CMK (cell line): Measurements from ENCODE around the gene PACSIN3.
A peak's percentile ranks its signal among the peaks of the same experiment; 100 is the strongest.

Source experiments
- DNase-seq: peaks from one replicate; pipeline ENCODE4 v3.0.0-alpha.2; 2010; ENCODE audit warnings: low read depth

PACSIN3 gene

DNA sequence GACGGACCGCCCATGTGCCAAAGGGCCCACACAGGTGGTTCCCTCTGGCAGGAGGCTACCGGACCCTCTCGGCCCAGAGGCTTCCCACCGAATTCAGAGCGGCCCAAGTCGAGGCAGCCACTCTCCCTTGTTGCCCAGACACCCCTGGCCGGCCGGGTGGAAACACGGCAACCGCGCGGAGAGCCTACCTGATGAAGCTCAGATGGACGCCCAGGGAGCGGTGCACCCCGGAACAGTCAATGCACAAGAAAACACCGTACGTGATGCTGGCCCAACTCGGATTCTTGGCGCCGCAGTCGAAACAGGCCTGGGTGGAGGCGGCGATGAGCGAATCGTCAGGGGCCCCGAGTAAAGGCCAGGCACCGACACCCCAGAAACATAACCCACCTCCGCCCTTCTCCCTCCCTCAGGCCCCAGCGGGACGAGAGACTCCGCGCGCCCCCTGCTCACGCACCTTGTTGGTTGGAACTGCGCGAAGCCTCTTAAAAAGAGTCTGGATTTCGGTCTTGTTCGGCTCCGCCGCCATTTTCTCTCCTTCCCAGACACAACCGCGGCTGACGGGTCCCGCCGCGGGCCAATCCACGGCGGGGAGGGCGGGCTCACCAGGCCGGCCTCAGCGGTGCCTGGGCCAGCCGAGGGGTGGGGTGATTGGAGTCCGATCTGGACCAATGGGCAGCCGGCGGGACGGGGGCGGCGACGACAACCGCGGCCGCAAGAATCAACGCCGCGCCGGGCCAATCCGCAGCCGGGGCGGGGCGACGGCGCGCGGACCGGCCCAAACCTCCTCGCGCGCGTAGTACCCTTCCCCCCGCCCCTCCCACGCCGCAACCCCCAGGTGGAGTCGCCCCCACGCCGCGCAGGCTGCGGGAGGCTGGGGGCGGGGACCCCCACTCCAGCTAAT is 9.7 kb downstream of the PACSIN3 start, which contains the start of gene ARFGAP2:
ARFGAP2 (minus strand) TSS at position 552 of the 901 bp plus-strand sequence; CDS start at position 526, 26 bp downstream.
- DNase-seq: peak; percentile 73

DNA sequence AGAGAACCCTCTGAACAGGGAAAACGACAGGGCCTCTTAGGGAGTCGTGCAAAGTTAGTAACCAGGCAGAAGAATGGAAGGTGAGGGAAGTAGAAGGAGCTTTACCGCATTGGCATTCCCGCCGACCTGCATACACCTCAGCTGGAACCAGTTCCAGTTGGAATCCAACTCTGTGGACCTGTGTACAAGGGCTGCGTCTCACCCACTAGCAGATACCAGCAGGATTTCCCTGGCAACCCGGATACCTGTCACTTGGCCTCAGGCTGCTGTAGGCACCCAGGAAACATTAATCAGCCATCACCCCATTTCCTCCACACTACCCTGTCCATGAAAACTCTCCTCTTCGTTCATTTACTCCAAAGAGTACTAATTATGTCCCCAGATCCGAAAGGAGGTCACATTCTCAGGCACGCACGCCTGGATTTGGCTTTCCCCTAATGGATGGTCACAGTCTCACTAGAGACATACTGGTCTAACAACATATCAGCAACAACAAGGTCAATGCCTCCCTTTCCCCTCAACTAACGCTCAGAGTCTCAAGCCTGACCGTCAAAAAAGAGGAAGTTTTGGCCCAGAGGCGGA is 10.4 kb downstream of the PACSIN3 start:
- no peak for DNase-seq

DNA sequence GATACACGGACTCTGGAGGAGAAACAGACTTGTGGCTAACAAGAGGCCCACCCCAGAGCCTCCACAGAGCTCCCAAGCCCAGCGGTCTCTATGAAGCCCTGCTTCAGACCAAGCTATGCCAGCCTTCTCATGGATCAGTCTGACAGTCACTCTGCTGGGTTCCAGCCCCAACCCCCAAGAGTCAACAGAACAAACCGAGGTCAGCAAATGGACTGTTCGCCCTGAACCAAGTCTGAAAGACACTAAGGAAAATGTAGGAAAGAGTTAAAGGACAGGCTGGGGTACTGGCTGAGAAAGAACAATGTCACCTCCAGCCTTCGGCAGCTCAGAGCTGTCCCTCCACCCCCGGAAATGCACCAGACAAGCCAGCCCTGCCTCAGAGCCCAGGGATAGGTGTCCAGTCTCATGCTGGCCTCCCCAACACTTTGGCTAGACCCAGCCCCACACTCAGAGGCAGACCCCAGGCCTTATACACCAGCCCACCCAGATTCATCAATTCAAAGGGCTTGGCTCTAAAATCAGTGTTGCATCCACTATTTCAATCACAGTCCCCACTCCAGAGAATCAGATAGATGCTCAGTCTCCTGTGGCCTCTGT is 13.4 kb downstream of the PACSIN3 start:
- DNase-seq: no peak

DNA sequence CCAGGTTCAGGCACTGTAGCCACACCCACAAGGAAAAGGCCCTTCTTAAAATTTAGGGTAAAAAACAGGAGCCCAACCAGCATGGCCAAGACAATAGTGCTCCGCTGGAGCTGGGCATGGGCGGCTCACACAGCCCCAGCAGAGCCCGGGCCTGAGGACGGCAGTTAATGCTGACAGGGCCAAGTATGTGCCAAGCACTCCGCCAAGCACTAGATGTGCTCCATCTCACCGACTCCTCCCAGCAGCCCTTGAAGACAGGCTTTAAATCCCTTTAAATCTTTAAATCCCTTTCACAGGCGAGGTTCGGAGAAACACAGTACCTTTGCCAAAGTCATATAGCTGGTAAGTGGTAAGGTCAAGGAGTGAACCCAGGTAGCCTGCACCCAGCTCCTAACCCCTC is 14.4 kb downstream of the PACSIN3 start:
- no peak for DNase-seq

DNA sequence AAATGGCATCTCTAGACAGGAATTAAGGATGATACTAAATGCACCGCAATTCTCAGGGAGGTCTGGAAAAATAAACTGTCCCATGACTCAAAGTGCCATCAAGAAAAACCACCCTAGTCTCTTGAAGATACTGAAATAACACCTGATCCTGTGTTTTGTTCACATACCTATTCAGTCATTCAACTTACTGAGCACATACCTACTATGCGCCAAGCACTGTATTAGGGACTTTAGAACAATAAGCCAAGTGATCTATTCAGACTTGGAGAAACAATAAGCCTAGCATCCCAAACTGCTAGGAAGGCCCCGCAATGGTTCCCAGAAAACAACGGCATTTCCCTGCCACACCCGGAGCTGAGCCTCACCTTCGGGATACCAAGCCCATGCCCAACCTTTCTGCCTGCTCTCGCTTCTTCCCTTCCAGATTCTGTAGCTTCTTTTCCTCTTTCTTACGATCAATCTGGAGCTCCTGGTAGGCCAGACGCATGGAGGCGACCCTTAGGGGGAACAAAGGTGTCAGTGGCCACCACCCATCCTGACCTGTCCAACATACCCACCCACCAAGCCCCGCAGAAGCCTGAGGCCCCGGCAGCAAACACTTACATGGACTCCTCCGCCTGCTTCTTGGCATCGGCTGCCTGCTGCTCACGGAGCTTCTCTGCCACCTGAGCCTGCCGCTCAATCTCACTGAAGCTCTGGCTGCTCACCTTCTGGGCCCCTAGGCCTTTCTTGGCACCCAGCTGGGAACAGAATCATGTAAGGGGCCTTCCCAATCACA is 15.0 kb downstream of the PACSIN3 start:
- DNase-seq: no peak

DNA sequence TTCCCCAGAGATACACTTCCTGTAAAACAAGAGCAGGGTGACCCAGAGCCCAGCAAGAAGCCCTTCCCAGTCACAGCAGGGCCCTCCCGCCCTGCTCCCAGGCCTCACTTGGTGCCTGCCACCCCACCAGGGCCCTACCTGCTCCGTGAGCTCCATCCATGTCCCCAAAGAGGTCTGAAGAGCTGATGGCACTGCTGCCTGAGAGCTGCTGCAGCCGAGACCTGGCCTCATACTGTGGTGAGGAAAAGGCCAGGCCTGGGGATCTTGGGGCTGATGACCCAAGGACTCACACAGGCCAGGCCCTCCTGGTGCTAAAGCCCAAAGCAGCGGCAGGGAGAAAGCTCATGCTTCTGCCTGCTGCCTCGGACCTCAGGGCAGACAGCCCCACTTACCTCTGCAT is 19.9 kb downstream of the PACSIN3 start:
- no peak for DNase-seq

DNA sequence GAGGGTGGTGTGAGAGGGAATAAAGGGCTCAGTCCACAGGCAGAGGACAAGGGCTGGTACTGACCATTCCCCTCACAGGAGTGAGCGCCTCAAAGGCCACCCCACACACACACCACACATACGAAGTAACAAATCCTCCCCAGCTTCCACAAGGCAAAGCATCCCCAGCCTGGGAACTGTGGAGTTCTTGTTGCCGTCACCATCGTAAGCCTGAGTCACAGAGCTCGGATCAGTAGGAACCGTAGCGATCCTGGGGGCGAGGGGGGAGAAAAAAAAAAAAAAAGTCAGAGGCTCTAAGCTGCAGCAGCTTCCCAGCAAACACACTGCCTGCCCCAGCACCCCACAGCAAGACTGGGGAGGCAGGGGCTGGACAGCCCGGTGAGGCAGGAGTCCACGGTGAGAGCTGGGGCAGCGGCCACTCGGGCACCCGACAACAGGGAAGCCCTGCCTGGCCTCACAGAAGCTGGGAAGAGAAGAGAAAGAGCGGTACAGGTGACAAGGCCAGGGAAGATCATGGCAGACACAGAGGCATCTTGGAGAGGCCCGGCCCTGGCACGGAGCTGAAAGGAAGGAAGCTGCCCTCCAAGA is 20.9 kb downstream of the PACSIN3 start:
- no peak for DNase-seq

DNA sequence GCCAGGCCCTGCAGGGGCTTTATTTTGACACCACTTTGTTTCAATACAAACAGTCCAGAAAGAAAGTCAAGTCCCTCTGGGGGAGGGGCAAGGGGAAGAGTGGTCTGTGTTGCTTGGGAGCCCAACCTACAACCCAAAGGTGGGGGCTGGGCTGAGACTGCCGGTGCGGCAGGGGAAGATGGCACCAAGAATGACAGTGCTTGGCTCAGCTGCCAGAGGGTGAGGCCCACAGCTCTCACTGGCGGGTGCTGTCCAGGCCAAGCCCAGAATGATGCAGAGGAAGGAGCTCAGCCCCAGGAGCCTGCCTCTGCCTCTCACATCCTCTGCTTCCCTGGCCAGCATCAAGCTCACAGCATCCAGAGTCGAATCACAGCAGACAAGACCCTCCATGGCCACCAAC is 21.9 kb downstream of the PACSIN3 start:
- DNase-seq: no peak

DNA sequence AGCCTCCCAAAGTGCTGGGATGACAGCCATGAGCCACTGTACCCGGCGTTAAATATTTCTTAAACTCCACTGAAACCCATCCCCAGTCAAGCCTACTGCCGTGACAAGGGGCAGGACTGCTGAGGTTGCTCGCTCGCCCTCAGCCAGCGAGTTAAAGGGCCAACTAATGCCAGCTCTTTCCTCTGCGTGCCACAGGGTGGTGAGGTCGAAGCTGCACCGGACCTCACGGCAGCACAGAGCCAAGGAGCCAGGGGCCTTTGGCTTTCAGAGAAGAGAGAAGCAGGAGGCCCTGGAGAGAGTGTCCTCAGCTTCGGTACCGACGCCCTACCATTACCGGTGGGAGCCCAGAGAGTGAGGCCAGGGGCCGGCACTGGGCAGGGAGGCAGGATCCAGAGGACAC is 22.3 kb downstream of the PACSIN3 start:
- no peak for DNase-seq

DNA sequence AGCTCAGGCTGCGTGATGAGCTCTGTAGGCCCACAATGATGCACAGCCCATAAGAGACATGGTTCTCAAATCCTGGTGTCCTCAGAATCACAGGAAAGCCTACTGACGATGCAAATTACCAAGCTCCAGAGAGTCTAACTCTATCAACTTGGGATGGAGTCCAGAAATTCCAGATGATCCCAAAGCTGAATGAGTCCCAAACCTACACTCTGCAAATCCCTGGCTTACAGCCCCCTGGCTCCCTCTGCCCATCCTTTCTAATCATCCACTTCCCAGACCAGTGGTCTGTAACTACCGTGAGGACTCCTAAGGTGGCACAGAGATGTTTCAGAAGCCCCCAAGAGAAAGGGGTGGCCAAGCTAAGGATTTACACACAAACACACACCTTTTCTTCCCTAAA is 23.0 kb downstream of the PACSIN3 start:
- no peak for DNase-seq

DNA sequence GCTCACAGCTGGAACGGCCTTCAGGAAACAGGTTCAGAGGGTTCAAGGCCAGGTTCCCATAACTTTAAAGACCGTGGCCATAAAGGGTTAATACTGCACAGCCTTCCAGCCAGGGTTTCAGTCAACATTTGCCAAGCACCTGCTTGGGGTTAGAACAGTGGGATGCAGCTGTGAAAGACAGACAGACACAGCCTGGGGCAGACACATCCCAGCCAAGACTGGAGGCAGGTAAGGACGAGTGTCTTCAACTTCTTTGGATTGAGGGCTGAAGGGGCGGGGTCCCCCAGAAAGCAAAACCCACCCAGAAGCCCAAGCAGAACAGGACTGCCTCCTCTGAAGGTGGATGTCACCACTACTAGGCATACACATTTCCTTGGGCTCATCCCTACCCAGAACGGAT is 23.8 kb downstream of the PACSIN3 start:
- DNase-seq: no peak

DNA sequence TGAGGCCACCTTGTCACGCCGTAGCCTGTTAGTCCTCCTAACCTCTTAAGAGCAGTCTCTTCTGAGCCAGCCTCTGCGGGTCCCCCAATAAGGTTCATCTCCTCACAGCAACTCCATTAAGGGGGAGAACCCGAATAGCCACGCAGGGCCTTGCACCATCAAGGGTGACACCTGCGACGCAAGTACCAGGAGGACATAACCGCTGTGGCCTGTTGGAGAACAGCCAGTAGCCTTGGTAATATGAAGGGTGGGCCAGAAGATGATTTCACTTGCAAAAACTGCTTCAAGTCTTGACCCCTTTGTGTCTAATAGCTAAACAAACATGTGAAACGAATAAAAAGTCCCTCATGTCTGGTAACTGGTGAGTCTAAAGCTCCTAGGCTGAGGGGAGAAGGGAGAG is 24.3 kb downstream of the PACSIN3 start:
- DNase-seq: no peak

DNA sequence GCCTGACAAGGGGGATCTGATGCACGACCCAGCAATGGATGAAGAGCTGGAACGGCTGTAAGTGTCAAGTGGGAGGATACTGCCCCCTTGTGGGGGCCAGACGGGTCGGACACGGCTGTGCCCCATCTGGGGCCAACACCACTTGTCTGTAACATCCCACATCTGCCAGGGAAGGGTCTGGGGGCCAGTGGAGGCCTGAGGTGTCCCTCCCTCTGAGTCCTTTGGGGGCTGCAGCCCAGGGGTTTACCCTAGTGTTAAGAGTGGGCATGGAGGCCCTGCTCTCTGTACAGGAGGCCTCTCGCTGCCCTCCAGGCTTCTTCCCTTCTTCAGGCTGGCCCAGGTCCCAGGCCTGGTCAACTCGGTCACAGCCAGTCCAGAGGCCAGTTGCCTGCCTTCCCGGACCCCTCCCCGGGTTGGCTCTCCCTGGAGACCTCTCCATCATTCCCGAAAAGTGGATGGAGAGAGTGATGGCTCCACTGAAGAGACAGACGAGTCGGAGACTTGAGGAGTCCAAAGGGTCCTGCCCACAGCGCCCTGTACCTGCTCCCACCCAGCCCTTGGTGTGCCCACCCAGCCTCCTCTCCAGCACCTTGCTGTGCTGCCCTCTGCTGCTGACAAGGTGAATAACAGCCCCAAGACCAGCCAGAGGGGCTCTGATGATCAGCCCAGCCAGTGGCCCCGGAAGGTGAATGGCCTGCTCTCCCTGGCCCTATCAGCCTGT is 24.9 kb downstream of the PACSIN3 start:
- DNase-seq: no peak

DNA sequence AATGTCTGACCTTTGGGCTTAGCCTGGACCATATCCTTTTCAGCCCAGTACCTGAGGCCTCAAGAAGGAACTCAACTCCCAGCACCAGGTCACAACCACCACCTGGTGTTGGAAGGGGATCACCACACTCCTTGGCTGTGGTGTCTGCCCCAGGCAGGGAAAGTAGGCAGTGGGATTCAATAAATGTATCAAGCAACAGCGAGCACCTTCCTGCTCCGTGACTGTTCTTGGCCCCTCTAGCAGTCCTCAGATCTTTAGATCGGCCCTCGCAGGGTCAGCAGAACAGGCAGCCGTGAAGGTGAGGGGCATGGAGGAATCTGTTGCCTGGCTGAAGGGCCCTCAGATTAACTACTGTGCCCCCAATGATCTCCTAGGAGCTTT is 25.5 kb downstream of the PACSIN3 start:
- no peak for DNase-seq

DNA sequence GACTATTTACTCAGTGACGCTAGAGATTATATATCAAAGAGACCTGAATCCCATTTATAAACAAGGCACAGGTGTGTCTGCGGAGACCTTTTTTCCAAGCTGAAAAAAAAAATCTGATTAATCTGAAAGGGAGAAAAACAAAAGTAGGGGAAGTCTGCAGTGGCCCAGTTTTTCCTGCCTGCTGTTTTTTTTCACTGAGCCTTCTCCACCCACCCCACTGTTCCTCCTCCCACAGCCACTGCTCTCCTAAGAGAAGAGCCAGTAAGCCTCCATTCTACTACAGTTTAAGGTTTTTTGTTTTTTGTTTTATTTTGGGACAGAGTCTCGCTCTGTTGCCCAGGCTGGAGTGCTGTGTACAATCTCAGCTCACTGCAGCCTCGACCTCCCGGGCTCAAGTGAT is 28.0 kb downstream of the PACSIN3 start:
- no peak for DNase-seq

DNA sequence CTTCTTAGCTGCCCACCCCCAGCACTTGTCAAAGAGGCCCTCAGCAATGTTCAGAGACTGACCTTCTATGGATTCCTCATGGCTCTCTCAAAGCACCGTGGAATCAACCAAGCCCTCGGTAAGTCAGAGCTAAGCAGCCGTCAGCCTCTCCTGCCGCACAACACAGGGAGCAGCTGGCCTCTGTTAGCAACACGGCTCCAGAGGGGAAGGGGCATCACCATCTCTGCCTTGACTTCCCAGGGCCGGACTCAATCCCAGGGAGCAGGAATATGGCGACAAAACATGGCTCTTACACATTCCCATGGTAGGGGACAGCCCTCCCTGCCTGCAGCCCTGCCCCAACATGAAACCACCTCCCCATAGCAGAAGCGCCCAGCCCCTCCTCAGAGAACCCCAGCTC is 28.4 kb downstream of the PACSIN3 start:
- DNase-seq: no peak

DNA sequence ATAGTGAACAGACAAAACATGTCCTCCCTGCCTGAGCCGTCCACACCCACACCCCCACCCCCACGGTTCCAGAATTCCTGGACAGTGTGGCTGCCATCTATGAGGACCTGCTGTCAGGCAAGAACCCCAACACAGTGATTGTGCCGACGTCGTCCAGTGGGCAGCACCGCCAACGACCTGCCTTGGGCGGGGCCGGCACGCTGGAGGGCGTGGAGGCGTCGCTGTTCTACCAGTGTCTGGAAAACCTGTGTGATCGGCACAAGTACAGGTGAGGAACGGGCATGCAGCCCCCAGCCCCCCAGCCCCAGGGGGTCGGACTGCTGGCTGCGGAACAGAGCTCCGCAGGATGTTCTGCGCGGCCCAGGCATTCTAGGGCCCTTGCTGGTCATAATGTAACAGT is 29.3 kb downstream of the PACSIN3 start:
- DNase-seq: no peak

DNA sequence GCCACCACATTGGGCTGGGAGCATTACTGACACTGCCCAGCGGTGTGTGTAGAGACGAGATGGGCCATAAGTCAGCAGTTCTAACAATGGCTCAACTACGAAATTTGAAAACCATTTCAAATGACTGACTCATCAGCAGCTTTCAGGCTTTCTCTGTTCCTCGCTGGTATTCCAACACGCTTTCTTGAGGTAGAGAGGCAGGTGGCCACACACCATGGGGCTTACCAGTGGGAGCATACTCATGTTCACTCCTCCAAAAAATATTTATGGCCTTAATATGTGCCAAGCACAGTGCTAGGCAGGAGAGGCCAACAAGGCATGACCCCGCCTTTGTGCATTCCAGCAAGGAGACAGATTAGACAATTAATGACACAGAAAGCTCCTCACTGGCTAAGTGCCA is 29.9 kb downstream of the PACSIN3 start:
- DNase-seq: no peak

DNA sequence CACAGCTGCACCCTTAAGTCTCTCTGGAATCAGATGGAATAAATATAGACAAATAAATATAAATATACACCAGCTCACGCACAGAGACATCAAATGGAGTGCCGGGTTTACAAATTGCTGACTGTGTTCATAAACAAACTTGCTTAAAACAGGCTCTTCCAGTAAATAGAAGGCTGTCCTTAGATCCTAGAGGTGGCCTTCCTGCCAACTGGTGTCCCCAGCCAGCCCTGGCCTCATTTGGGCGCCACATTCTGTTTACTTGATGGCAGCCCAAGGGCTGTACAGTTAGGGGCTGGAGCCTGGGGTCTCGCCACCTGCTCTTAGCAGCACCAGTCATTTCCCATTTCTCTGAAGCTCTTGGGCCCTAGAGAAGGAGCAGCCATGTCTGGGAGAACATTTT is 30.4 kb downstream of the PACSIN3 start:
- DNase-seq: no peak

DNA sequence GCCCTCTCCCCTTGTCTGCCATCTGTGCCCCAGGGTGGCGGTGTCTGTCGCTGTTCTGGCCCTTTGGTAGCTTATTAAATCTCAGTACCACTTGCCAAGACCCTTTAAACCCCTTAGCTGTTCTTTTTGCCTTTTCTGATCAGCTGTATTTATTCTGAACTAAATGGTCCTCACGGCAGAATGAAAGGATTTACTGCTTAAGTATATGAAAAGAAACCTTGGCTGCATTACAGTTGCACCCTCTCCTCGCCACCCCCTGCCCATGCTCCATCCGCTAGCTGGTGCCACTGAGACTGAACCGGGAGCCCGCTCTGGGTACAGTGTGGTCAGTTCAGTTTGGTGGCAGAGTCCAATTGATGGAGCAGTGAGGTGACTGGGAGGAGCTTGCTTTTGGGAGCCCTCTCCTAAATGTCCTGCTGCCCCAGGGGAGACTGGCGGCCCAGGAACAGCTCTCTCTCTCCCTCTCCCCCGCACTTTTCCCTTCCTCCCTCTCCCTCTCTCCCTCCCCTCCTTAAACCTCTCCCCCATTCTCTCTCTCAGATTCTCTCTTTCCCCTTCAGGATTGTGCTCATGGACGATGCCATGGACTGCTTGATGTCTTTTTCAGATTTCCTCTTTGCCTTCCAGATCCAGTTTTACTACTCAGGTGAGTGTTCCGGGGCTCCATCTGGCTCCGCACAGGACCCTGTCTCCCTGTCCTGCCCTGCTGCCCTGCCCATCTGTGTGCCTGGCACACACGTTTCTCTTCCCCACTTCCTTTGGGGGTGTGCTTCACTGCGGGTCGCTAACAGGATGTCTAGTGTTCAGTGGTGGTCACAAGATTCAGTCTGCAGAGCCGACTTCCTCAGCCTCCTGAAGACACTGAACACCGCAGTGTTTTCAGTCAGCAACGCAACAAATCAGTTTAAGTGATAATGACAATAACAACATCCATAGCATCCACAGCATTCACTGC is 31.3 kb downstream of the PACSIN3 start:
- no peak for DNase-seq
